LNCAP (cell line): ENCODE data around the gene FAM168A.

ENCODE experiments used
- CTCF ChIP-seq: fragments of 450-650 bp; IDR thresholded peaks from 2 replicates; pipeline ENCODE4 v1.5.1; 2017; ENCODE audit warnings: mild to moderate bottlenecking

Gene FAM168A

GRCh38 chr11:73382747-73383146, 215.2 kb downstream of the FAM168A start:
- TF ChIP-seq CTCF, result no peak

- no peak for TF ChIP-seq CTCF
These were observed 215.7 kb downstream of the FAM168A start for GRCh38 chr11:73382183-73382582.

GRCh38 chr11:73381589-73381988, 216.3 kb downstream of the FAM168A start:
- no peak for TF ChIP-seq CTCF

- no peak for TF ChIP-seq CTCF
These were observed 217.0 kb downstream of the FAM168A start for GRCh38 chr11:73380897-73381410.

GRCh38 chr11:73380331-73380730, 217.6 kb downstream of the FAM168A start:
- TF ChIP-seq CTCF, result no peak

GRCh38 chr11:73379189-73379880, 218.6 kb downstream of the FAM168A start:
- no peak for TF ChIP-seq CTCF

DNA sequence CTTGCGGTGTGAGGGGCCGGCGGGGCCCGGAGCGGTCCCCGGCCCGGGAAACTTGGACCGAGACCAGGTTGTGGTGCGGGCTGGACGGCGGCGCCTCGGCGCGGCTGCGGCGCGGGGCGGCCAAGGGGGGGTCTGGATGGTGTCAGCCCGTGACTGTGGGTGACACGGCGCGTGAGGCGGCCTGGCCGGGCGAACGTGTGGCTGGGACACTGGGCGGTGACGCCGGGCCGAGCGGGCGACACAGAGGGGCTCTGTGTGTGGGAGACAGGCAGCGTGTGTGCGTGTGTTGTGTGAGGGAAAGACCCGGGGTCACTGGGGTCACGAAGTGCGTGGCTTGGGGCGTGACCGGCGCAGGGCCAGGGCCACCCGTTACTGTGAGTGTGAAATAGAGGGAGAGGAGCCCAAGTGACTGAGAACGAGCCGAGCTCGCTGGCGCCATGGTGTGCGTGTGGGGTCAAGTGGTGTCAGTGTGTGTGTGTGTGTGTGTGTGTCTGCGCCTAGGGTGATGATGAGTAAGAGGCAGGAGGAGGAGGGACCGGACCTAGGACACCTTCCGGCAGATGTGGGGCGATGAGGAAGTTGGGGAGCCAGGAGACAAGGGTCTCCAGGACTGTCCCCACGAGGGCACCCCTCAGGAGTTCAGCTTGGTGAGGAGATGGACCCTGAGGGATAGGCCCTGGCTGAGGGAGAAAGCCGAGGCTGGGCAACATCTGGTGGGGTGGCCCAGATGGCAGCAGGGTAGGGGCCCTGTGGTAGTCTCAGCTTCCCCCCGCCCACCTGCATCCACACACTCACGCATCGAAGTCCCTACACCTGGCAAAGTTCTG, 220.9 kb downstream of the FAM168A start:
- TF ChIP-seq CTCF, result no peak
